ENCODE data around the gene HNMT. TPM values are rescaled to one million over a fixed set of nuclear protein-coding genes. Genes with fewer than 3 reads are reported as not detected.
A peak's percentile ranks its signal among the peaks of the same experiment; 100 is the strongest.

The HNMT gene
- total and polyA plus RNA-seq, 2 of the 13 experiments (the other 11 are each of a cell fraction or from before 2014, with no cell fraction given) = 279 to 309 TPM

DNA sequence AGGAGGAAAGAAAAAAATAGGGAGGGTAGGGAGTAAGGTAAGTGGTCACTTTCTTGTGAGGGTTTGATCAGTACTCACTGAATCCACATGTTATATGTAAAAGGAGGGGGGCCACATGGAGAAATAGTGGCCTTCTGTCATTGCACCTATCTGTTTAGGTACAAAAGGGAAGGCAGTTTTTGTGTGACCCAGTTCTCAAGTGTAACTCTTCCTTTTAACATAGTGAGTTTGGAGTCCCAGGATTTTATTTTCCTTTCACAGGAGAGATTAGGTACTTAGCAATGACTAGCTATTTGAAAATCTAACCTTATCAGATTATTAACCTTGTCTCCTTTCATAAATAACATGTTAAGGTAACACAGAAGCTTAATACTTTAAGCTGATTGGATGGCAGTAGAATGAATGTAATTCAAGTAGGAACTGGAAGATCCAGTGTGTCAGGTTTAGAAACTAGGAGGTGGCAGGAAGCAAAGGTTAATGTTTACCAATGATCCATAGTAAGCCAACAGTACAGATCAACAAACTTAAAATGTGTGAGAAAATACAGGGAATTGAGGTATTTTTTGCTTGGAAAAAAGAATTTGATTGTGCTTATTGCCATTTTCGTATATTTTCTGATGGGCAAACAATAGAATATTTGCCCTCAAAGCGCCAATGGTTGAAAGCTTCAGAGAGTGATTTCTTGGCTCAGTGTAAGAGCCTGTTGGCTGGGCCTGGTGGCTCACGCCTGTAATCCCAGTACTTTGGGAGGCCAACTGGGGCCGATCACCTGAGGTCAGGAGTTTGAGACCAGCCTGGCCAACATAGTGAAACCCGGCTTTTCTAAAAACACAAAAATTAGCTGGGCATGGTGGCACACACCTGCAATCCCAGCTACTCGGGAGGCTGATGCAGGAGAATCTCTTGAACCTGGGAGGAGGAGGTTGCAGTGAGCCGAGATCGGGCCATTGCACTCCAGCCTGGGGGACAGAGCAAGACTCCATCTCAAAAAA is 11.3 kb downstream of the HNMT start (continued):
- peak; percentile 51; the same call in 1 of the 2 replicates for TF ChIP-seq EHMT2 (IDR thresholded peaks at IDR 0.05; ENCODE audit: borderline replicate concordance, low read depth, low read length)
- TF ChIP-seq ZNF317 (CRISPR knock-in tag; IDR thresholded peaks at IDR 0.05) = no peak; the same call in 1 of the 2 replicates
- peak; percentile 39; the same call in 1 of the 2 replicates for TF ChIP-seq SOX5 (CRISPR knock-in tag; IDR thresholded peaks at IDR 0.05; ENCODE audit: borderline replicate concordance)
- TF ChIP-seq NCOA2 (CRISPR knock-in tag; IDR thresholded peaks at IDR 0.05) = peak; percentile 33; the same call in 1 of the 2 replicates
- TF ChIP-seq, protein P1, sequence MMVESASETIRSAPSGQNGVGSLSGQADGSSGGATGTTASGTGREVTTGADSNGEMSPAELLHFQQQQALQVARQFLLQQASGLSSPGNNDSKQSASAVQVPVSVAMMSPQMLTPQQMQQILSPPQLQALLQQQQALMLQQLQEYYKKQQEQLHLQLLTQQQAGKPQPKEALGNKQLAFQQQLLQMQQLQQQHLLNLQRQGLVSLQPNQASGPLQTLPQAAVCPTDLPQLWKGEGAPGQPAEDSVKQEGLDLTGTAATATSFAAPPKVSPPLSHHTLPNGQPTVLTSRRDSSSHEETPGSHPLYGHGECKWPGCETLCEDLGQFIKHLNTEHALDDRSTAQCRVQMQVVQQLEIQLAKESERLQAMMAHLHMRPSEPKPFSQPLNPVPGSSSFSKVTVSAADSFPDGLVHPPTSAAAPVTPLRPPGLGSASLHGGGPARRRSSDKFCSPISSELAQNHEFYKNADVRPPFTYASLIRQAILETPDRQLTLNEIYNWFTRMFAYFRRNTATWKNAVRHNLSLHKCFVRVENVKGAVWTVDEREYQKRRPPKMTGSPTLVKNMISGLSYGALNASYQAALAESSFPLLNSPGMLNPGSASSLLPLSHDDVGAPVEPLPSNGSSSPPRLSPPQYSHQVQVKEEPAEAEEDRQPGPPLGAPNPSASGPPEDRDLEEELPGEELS (CRISPR knock-in tag; IDR thresholded peaks at IDR 0.05) = peak; percentile 55
- 0 out of 2 replicates have a peak, but pooled peaks have one; percentile 16 for TF ChIP-seq MIER3 (CRISPR knock-in tag; IDR thresholded peaks at IDR 0.05; ENCODE audit: borderline replicate concordance)
- peak; percentile 66; the same call in 1 of the 2 replicates for TF ChIP-seq FOXJ3 (CRISPR knock-in tag; IDR thresholded peaks at IDR 0.05; ENCODE audit: borderline replicate concordance)
- TF ChIP-seq SIX1 (CRISPR knock-in tag; IDR thresholded peaks at IDR 0.05; ENCODE audit: borderline replicate concordance) = peak; percentile 62; the same call in 1 of the 2 replicates
- no peak for TF ChIP-seq ZNF629 (CRISPR knock-in tag; conservative IDR thresholded peaks at IDR 0.05)
- TF ChIP-seq ELF3 (CRISPR knock-in tag; IDR thresholded peaks at IDR 0.05) = peak; percentile 43; the same call in 1 of the 2 replicates
- peak; percentile 63; the same call in 1 of the 2 replicates for TF ChIP-seq SSRP1 (CRISPR knock-in tag; IDR thresholded peaks at IDR 0.05)
- 0 out of 2 replicates have a peak, but pooled peaks have one; percentile 6 for TF ChIP-seq TMF1 (CRISPR knock-in tag; IDR thresholded peaks at IDR 0.05; ENCODE audit: low read depth)
- no peak for TF ChIP-seq ZNF720 (CRISPR knock-in tag; IDR thresholded peaks at IDR 0.05)
- TF ChIP-seq SOX6 (IDR thresholded peaks at IDR 0.05) = no peak
- TF ChIP-seq SOX6 (CRISPR knock-in tag; IDR thresholded peaks at IDR 0.05) = peak; percentile 10; the same call in 1 of the 2 replicates

Data from HepG2 (cell line).